ENCODE results near the gene SPEN. TPM values are rescaled to one million over a fixed set of nuclear protein-coding genes. Genes with fewer than 3 reads are reported as not detected.

SPEN gene
- total RNA-seq, 1 donor from 2014 or later = 19.2 TPM

DNA sequence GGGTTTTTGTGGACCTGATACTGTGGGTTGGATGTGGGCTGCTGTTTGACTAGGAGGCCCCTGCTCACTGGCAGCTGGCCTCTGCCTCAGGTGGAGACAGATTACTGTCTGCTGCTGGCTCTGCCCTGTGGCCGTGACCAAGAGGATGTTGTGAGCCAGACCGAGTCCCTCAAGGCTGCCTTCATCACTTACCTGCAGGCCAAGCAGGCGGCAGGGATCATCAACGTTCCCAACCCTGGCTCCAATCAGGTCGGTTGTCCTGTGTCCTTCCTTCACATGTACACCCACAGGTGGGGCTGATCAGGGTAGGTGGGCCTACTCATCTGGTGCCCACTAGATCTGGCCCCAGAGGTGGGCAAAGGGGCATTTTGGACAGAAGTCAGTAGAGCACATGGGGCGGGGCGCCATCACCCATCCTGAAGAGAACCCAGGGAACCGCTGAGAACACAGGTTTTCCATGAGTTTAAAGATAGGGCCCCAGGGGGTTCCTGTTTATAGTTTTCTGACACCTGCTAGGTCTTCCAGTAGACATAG is 91.2 kb downstream of the SPEN start:
- no peak overlapping the region for H3K4me3 ChIP-seq (ENCODE audit: low read depth, low read length)
- TF ChIP-seq, protein P1, sequence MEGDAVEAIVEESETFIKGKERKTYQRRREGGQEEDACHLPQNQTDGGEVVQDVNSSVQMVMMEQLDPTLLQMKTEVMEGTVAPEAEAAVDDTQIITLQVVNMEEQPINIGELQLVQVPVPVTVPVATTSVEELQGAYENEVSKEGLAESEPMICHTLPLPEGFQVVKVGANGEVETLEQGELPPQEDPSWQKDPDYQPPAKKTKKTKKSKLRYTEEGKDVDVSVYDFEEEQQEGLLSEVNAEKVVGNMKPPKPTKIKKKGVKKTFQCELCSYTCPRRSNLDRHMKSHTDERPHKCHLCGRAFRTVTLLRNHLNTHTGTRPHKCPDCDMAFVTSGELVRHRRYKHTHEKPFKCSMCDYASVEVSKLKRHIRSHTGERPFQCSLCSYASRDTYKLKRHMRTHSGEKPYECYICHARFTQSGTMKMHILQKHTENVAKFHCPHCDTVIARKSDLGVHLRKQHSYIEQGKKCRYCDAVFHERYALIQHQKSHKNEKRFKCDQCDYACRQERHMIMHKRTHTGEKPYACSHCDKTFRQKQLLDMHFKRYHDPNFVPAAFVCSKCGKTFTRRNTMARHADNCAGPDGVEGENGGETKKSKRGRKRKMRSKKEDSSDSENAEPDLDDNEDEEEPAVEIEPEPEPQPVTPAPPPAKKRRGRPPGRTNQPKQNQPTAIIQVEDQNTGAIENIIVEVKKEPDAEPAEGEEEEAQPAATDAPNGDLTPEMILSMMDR (IDR thresholded peaks at IDR 0.05; ENCODE audit: insufficient read depth, low read length, severe bottlenecking) = no peak
- no peaks in the 10 kb centered on the region for H3K27me3 ChIP-seq (ENCODE audit: control insufficient read depth, insufficient read depth, low read length)
- FAIRE-seq (no peak), DNase-seq (ENCODE audit: low read depth) (no peak)
- H3K36me3 ChIP-seq (ENCODE audit: control insufficient read depth, insufficient read depth, low read length) = peaks cover 41% of the 10 kb centered on the region

DNA sequence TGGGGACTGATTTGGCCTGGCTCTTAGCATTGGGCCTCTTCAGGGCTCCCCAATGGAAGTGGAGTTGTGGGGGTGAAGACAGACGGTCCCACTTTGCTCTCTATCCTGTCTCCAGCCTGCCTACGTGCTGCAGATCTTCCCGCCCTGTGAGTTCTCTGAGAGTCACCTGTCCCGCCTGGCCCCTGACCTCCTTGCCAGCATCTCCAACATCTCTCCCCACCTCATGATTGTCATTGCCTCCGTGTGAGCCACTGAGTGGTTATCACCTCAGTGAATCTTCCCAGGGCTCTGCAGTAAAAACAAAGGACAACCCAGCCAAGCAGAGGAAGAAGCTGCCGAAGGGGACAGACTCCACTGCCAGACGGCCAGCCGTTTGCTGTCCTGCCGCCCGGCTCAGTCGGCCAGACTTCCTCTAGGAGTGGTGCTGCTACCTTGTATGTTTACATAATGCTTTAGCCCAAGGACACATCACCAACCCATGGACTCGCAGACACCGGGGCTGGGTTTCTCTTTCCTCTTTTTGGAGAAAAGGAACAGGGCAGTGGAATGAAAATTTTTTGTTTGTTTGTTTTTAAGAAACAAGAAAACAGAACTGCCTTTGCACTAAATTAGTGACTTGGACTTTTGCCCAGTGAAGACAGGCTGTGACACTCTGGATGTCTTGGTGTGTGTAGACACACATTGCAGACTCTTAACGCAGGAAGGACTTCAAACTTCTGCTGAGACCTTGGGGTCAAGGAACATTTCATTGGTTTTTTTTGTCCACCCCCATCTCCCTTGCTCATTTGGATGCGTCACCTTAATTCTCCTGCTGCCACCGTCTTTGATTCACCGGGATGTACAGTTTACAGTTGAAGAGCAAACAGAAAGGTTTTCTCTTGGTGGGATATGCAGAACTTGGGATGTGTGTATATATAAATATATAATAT is 91.9 kb downstream of the SPEN start:
- TF ChIP-seq, protein P1 (IDR thresholded peaks at IDR 0.05; ENCODE audit: insufficient read depth, low read length, severe bottlenecking) = no peak
- no peaks in the 10 kb centered on the region for H3K27me3 ChIP-seq (ENCODE audit: control insufficient read depth, insufficient read depth, low read length)
- DNase-seq (ENCODE audit: low read depth) = peak; percentile 31
- H3K36me3 ChIP-seq (ENCODE audit: control insufficient read depth, insufficient read depth, low read length) = peaks cover 45% of the 10 kb centered on the region
- no peak for FAIRE-seq
- H3K4me3 ChIP-seq (ENCODE audit: low read depth, low read length) = no peak overlapping the region

DNA sequence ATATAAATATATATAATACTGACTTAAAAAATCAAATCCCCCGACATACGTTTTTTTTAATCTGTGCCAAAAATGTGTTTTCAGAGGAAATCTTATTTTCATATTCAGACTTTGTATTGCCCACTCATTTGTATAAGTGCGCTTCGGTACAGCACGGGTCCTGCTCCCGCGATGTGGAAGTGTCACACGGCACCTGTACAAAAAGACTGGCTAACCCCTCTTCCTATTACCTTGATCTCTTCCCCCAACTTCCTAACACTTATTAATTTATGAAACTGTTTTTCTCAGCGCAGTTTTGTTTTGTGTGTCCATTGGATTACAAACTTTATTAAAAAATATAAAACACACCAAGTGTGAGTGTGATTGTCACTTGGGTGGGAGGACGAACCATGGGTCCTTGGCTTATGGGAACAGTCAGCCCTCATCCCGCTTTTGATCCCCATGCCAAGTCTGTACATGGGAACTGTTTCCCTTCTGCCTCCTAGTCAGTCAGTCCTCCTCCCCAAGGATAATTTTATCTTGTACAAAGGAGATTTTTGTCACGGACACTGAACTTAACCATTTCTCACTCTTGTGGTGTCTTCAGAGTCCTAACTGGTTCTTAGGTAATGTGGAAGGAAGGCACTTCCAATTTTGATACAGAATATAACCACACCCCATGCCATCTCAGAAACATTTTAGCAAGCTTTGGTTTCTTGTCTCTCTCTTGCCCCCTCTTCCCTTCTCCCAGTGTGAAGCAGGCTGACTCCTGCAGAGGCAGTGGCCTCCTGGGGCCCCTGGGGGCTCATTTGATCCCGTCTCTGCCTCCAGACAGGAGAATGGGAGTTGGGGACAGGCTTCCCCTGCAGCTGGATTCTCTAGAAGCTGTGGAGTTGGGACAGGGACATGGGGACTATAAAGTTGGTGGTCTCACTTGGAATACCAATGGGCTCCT is 92.9 kb downstream of the SPEN start:
- peaks cover 40% of the 10 kb centered on the region for H3K36me3 ChIP-seq (ENCODE audit: control insufficient read depth, insufficient read depth, low read length)
- FAIRE-seq (no peak), DNase-seq (ENCODE audit: low read depth) (no peak)
- no peak overlapping the region for H3K4me3 ChIP-seq (ENCODE audit: low read depth, low read length)
- TF ChIP-seq, protein P1 (IDR thresholded peaks at IDR 0.05; ENCODE audit: insufficient read depth, low read length, severe bottlenecking) = no peak
- no peaks in the 10 kb centered on the region for H3K27me3 ChIP-seq (ENCODE audit: control insufficient read depth, insufficient read depth, low read length)

DNA sequence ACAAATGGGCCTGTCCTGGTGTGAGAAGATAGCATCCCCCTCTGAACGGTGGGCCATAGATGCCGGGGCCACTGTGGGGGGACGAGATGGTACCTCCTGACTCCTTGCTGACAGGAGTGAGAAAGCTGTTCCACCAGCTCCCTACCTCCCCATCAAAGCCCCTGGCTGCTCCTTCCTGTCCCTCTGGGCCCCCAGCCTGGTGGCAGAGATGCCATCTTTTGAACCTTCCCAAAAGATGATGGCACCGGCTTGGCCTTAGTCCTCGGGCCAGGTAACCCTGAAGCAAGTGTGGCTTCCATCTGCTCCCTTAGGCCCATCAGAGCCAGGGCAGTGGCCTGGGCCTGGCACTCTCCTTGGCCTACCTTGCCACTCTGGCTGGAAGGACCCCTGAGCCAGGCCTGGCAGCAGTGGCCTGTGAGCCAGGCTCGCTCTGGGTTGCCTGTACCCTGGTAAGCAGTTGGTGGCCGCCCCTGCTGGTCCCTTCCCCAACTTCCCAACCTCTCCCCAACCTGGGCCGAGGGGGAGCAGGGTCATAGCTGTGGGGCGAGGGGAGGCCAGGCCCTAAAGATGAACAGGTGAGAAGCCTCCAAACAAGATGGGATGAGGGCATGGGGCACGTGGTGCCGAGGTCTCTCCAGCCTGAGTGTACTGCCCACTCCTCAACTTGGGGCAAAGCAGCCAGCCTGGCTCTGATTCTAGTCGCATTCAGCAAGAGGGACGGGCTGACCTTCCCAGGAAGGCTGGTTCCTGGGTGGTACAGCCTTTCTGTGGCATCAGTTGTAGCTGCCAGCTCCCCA is 93.7 kb downstream of the SPEN start:
- Histone ChIP-seq H3K27me3 (ENCODE audit: control insufficient read depth, insufficient read depth, low read length) (no peaks in the 10 kb centered on the region), H3K36me3 (ENCODE audit: control insufficient read depth, insufficient read depth, low read length) (peaks cover 38% of the 10 kb centered on the region), H3K4me3 (ENCODE audit: low read depth, low read length) (no peak overlapping the region)
- DNase-seq (ENCODE audit: low read depth) (no peak), FAIRE-seq (no peak)
- TF ChIP-seq, protein P1 (IDR thresholded peaks at IDR 0.05; ENCODE audit: insufficient read depth, low read length, severe bottlenecking) = no peak

Measured in bronchial epithelial cell (primary cell).